Measurements from ENCODE around the gene NLE1.
"Not testable (repeated sequence)": the region's sequence is repeated elsewhere in the genome, so short reads cannot be mapped to it uniquely, and the experiment has no call there.

NLE1 gene

DNA sequence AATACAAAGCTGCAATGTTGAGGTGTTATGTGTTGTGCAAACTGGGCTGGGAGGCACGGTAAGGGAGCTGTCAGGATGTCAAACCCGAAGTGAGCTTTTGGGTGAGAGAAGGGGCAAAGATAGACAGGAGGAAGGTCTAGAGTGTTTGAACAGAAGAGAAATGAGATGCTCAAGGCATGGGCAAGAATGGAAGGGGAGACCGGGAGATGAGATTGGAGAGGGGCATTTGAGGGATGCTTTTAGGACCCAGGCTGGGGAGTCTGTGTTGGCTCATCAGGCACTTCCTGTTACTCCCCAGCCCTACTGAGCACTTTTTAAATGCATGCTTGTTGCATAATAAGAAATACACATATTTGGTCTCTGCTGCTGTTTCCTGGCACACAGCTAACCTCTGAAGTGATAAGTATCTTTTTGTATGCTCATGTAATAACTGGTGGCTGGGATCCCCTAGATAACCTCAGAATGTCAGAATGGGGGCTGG is 19.2 kb upstream of the NLE1 start:
- DNase-seq: no peak

DNA sequence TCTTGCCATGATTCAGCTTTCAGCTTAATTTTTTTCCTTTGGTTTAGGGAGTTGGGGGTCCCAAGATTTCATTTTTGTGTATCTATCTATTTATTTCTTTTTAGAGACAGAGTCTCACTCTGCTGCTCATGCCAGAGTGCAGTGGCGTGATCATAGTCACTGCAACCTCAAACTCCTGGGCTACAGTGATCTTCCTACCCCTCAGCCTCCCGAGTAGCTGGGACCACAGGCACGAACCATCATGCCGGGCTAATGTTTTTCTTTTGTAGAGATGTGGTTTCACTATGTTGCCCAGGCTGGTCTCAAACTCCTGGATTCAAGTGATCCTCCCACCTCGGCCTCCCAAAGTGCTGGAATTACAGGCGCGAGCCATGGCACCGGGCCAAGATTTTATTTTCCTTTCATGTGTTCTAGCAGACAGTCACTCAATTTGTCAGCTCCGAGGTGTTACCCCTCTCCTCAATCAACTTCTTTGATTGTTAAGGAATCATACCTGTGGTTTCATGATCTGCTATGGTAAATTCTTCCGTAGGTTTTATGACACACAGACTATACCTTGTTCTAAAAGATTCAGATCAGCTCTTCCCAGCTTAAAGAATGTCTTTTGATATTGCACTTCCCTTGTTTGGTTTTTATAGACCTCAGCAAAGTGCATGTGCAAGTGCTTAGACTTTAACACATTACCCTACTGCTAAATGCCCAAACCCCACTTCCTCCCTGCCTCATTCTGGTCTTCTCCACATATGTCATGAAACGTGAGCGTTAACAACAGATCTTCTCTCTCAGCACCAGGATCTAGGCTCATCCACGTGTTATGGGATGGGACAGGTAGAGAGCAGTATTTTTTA is 18.5 kb upstream of the NLE1 start:
- no peak for DNase-seq

DNA sequence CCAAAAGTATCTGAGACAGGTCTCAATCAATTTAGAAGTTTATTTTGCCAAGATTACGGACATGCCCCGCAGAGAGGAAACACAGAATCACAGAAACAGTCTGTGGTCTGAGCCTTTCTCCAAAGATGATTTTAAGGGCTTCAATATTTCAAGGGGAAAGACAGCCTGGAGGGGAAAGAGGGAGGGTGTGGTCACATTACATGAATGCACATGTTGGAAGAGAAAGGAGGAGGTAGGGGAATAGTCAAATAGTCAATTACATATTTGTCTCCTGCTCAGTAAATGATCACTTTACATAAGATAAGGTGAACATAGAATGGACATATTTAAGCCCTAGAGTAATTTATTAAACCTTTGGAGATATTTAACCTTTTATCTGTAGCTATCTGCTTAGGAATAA is 17.8 kb upstream of the NLE1 start:
- DNase-seq: no peak

DNA sequence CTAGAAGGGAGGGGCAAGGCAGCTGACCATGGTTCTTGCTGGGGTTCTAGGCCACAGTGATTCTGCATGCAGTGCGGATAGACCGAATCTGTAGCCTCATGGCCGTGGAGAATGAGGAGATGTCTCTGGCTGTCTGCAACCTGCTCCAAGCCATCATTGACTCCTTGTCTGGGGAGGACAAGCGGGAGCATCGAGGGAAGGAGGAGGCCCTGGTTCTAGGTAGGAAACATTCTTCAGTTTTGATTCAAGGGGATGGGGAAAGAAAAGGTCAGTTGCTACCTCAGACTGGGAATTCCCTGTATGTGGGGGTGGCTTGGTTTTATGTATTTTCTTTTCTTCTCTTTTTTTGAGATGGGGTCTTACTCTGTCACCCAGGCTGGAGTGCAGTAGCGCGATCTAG is 13.1 kb upstream of the NLE1 start:
- no peak for DNase-seq

DNA sequence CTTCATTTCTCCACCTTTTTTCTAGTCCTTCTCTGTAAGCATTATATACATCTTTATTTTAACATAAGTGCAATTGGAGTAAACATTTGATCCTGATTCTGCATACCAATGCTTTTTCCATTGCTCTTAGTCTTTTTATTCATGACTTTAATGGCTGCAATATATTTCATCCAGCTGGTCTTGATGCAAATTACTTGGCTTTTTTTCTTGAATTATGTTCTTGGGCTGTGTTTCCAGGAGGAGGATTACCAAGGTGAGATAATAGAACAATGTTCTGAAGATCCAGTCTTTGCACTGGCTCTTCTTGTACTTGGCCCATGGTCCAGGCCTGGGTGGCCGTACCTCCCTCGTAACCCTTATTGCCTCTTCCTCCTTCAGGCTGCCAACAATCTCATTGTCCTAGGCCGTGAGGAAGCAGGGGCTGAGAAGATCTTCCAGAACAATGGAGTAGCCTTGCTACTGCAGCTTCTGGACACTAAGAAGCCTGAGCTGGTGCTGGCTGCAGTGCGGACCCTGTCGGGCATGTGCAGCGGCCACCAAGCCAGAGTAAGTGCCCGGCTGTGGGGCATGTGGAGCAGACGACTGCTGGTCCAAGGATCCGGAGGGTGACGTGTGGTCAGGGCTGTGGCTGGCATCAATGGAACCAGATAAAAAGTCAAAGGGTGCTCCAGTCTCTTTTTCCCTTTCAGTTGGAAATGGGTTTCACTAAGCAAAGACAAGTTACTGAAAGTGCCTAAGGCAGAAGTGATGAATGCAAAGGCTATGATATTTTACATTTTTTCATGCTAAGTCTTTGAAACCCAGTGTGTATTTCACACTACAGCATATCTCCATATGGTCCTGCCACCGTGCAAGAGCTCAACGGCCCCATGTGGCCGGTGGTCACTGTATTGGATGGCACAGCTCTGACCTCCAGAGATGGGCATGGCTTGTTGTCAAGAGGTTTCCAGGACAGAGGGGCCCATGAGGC is 12.4 kb upstream of the NLE1 start:
- no peak for DNase-seq

DNA sequence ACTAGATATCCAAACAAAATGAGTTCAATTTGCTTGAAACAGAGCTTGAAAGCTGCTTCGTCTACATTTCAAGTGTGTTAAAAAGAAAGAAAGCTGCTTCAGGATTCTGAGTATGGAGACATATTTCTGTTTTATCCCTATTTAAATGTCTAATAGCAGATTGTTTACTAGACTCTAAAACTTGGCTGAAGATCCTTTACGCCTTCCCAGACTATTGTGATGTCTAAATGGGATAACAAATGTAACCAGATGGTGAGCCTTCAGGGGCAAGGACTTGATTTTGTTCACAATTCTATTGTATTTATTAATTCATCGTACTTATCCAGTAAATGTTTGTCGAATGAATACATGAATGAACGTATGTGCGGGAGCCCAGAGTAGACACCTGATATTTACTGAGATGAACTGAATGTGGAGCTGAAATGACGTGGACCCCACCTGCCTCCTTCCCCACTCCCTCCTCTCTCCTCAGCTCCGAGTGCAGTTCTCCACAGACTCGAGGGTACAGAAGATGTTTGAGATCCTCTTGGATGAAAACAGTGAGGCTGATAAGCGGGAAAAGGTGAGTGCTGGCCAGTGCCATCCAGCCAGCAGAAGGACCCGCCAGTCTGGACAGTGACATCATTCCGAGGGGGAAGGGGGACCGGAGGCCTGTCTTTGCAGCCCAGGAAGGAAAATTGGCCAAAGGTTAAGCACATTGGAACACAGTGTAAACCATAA is 10.5 kb upstream of the NLE1 start:
- DNase-seq: no peak

DNA sequence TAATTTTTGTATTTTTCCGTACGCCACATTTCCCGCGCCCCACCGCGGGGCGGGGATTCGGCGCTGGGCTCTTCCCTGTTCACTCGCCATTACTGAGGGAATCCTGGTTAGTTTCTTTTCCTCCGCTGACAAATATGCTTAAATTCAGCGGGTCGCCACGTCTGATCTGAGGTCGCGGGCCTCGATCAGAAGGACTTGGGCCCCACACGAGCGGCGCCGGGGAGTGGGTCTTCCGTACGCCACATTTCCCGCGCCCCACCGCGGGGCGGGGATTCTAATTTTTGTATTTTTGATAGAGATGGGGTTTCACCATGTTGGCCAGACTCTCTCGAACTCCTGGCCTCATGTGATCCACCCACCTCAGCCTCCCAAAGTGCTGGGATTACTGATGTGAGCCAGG is 9.0 kb upstream of the NLE1 start:
- DNase-seq: not testable (repeated sequence)

DNA sequence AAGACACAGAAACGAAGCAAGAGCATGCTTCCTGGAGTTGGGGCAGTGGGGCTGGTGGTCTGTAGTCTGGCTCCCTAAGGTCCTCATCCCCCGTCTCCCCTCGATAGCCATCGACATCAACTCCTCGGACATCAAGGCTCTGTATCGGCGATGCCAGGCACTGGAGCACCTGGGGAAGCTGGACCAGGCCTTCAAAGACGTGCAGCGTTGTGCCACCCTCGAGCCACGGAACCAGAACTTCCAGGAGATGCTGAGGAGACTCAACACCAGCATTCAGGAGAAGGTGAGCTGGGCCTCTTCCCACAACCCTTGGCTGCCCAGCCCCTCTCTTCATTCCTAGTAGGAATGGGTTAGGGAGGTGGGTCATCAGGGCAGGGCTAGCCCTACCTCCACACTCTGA is 7.8 kb upstream of the NLE1 start:
- no peak for DNase-seq

DNA sequence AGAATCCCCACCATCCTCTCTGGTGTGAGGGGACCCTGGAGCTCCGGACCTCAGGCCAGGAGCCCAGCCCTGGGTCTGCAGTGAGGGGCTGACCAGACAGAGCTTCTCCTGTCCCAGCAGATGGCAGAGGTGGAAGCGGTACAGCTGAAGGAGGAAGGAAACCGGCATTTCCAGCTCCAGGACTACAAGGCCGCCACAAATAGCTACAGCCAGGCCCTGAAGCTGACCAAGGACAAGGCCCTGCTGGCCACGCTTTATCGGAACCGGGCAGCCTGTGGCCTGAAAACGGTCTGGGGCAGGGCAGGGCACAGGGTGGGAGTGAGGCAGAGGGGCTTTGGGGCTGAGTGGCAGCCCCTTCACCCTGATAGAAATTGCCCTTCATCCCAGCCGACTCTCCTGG is 6.0 kb upstream of the NLE1 start:
- no peak for DNase-seq

DNA sequence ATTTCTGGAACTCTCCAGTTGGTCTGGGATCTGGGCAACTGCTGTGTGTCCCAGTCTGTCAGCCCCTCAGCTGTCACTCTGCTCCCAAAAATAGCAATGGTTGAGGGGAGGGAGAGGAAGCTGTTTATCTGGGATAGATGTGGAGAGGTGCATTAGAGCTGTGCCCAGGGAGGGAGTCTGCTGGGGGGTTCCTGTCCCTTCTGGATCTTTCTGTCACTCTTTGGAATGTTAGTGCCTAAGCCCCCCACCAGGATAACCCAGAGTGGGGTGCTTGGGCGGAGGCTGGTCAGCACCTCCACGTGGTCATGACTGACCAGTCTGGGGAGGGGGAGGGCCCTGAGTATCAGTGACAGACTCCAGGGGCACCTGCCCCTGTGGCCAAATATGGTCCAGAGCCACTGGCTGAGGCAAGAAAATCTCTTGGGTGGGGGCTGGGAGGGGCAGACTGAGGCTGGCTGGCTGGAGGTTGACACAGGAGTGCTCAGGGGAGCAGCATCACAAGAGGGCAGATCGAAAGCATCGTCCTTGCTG is 5.3 kb upstream of the NLE1 start, which contains the start of gene UNC45B:
Gene UNC45B, plus strand, starts transcription at position 443 of the 531 bp plus-strand sequence. CDS start 447 bp downstream, outside the sequence.
- DNase-seq: no peak

DNA sequence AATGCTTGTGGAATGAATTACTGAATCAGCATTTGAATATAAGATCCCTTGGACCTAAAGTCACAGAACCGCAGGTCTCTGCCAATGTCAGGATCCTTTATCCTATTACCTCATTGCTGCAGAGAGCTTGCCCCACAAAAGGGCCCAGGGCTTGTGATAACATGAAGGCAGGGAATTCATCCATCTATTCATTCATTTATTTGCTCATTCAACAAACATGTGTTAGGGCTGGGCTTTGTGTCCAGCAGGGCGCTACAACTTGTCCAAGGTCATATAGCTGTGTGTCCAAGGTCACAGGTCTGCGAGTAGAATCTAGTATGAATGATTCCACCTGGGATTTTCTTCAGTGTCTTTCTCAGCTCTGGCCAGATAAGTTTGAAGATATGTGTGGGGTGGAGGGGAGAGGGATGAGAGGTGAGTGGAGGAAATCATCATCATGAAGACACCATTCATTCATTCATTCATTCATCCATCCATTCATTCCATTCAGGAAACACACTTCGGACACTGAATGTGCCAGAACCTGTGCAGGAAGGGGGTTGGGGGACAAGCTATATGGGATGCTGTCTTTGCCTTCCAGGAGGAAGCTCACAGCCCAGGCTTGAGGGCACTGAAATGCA is 4.2 kb upstream of the NLE1 start:
- no peak for DNase-seq

DNA sequence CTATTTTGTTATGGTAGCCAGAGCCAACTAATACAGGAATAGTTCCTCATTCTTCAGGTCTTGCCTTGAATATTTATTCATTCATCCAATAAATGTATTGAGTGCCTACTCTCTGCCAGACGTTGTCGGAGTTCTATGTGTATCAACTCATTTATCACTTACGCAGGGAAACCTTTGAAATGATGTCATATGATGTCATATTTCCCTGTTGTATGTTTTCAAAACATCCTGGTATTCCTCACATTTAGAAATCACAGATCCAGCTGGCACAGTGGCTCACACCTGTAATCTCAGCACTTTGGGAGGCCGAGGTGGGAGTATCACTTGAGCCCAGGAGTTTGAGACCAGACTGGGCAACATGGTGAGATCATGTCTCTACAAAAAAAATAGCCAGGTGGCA is 2.7 kb upstream of the NLE1 start:
- no peak for DNase-seq

DNA sequence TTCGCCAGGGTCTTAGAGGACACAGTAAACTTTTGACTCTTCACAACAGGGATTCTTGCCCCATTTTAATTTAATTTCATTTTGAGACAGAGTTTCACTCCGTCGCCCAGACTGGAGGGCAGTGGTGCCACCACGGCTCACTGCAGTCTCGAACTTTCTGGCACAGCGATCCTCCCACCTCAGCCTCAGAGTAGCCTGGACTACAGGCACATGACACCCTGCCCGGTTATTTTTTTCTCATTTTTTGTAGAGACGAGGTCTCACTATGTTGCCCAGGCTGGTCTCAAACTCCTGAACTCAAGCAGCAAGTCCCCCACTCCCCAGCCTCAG is 329 bp upstream of the NLE1 start:
- DNase-seq: no peak

DNA sequence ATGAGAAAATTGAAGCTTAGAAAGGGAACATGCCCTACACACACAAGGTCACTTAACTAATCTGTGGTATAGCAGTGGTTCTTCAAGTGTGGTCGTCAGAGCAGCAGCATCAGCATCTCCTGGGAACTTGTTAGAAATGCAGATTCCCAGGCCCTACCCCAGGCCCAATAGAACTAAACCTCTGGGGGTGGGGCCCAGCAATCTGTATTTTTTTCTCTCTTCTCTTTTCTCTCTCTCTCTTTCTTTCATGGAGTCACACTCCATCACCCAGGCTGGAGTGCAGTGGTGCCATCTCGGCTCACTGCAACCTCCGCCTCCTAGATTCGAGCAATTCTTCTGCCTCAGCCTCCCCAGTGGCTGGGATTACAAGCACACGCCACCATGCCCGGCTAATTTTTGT is 3.9 kb downstream of the NLE1 start:
- DNase-seq: no peak

DNA sequence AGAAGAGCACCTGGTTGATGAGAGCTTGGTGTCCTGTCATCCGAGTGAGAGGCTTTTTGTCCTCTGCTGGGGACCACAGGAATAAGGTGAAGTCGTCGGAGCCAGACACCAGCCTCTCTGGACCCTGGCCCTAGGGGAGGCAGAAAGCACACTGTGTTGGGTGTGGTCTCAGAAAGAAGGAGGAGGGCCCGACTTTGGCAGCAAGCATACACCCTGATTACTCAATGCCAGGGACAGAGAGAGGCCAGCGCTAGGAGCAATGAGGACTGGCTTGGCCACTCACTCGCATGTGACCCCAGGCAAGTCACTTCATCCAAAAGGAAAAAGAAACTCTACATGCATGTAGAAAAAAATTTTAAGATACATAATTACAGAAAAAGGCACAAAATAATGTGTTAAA is 6.8 kb downstream of the NLE1 start:
- DNase-seq: no peak

DNA sequence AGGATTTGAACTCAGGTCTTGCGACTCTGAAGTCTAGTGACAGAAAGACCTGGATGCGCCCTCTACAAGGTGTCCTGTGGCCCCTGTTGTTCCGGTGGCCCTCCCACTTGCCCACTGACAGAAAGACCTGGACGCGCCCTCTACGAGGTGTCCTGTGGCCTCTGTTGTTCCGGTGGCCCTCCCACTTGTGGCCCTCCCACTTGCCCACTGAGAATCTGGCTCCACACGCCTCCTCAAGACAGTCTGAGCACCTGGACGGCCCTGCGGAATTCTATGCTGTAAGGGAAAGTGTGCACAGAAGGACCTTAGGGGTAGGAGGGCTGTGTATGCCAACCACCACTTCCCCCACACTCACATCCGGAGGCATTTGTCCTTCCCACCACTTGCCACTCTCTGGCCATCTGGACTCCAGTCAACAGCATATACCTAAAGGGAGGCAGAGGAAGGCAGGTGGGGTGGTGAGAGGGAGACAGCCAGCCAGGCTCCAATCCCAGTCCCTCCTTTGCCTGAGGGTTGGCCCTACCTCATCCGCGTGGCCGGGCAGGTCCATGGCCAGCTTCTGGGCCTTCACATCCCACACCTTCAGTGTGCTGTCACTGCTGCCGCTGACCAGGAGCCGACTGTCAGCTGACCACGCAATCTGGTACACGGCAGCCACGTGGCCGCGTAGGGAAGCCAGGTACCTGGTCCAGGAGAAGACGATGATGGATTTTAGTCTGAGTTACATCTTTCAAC is 9.1 kb downstream of the NLE1 start:
- DNase-seq: no peak

DNA sequence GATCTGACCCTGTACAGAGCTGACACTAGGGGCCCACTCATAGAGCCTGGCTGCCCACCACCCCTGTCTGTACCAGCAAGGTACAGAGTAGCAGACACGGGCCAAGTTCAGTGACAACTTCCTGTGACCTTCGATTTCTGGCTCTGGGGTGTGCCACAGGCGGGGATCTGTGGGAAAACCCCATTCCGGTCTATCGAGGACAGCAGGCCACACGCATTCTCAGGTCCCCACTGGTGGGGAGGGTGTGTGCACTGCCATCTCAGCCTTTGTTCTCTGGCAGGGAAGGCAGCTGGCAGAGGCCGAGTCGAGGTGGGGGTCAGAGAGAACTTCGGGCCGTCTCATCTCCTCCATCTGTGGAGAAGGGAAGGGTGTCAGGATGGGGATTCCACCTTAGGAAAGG is 10.0 kb downstream of the NLE1 start:
- DNase-seq: no peak

DNA sequence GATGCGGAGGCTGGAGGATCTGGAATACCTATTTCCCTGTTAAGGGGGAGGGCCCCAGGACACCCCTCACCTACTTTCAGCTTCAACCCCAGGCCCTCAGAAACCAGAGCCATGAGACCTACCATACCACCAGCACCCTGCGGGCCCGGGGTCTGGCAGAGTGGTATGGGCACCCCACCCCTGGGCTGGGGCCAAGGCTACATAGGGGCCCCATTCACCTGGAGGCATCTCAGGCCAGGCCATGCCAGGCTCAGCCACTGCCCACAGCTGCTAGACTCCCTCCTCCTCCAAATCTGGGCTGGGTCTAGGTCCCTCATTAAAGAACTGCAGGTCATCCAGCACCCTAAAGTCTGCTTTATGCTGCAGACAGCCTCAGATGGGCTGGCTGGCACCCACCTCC is 11.7 kb downstream of the NLE1 start:
- no peak for DNase-seq

DNA sequence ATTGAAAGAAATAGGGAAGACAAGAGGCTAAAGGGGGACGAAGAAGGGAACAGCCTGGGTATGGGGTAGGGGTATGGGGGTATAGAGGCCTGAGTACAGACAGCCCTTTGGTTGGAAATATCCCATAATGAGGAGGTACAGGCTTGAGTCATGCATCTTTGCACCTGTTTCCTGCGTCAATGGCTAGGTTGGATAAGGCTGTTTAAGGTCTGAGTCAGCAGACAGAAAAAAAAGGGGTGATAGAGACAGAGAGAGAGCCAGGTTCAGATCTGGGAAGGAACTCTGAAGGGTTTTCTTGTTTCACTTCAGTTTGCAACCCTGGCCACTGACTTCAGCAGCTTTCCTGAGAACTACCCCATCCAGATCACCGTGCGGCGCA is 12.1 kb downstream of the NLE1 start:
- DNase-seq: no peak

DNA sequence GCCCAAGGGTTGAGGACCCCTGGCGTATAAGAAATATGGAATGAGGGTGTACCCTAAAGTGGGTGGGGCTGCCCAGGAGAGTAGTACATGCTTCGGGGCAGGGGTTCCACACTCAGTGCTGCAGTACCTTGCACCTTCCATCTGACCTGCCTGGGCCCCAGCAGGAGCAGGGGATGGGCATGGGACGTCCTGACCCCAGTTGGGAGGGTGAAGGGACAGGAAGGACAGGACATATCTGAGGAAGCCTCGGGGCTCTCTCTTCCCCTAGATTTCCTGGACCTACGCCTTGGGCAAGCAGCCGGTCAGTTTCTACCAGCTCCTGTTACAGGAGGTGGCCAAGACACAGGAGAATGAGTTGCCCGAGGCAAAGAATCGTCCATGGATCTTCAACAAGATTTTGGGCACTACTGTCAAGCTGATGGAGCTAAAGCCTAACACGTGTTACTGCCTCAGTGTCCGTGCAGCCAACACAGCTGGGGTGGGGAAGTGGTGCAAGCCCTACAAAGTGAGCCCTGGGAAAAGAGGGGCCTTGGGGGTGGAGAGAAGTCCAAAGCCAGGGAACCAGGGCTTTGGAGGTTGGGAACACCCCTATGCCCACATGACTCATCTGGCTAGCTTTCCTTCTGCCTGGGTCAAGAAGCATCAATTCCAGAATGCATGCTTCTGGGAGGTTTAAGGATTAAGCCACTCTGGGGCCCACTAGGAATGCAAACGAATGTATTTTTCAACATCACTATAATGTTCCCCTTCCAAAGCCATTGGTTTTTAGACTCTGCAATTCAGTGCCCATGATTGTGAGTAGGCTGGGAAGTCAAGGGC is 12.7 kb downstream of the NLE1 start:
- DNase-seq: no peak
